PC-3 (cell line): ENCODE measurements around the gene HDAC1. TPM values are rescaled to one million over a fixed set of nuclear protein-coding genes. Genes with fewer than 3 reads are reported as not detected.
A peak's percentile ranks its signal among the peaks of the same experiment; 100 is the strongest.

ENCODE experiments used
- ATAC-seq: fragments of 200-7000 bp; cut with Tn5 transposase; 2 replicates; pipeline ENCODE4 v1.9.1; 2020; ENCODE audit warnings: mild to moderate bottlenecking, moderate library complexity
- BruUV-seq: library from RNA; stranded (reverse); fragments of 400-500 nt; replicated peaks from 2 replicates; lab custom pipeline; 2021; lab: Mats Ljungman, UMichigan
- CTCF ChIA-PET: fragments of 300-600 bp; sonication (Branson Sonifier 250); formaldehyde crosslinking; loops from one replicate; lab custom pipeline; 2022; ENCODE audit warnings: antibody characterized with exemption; lab: Charles Lee
- POLR2A ChIA-PET: fragments of 300-600 bp; sonication (Branson Sonifier 250); formaldehyde crosslinking; loops from one replicate; lab custom pipeline; 2022; ENCODE audit warnings: antibody characterized with exemption; ENCODE audit not compliant: unreplicated experiment; lab: Charles Lee
- DNase-seq: peaks from one replicate; pipeline ENCODE4 v3.0.0-alpha.2; 2015
- H2AFZ ChIP-seq: fragments of 300-600 bp; sonication (generic); 2 replicates; pipeline ENCODE4 v1.6.0; 2016; ENCODE audit warnings: antibody characterized with exemption, low read length
- H3F3A ChIP-seq: fragments of 300-600 bp; sonication (generic); one replicate; pipeline ENCODE4 v1.6.0; 2017; ENCODE audit warnings: antibody characterized with exemption, low read length, control low read depth, mild to moderate bottlenecking; ENCODE audit not compliant: unreplicated experiment
- H3K27ac ChIP-seq: fragments of 300-600 bp; sonication (generic); 2 replicates; pipeline ENCODE4 v1.5.1; 2016; ENCODE audit warnings: mild to moderate bottlenecking, low read length
- H3K27me3 ChIP-seq: fragments of 300-600 bp; sonication (generic); 2 replicates; pipeline ENCODE4 v1.6.1; 2016; ENCODE audit warnings: low read length, mixed read lengths
- H3K36me3 ChIP-seq: fragments of 300-600 bp; sonication (generic); 2 replicates; pipeline ENCODE4 v1.6.1; 2016; ENCODE audit warnings: low read depth, mixed run types, low read length, mixed read lengths
- H3K4me1 ChIP-seq: fragments of 300-600 bp; sonication (generic); 2 replicates; pipeline ENCODE4 v1.5.1; 2016; ENCODE audit warnings: low read length; ENCODE audit not compliant: insufficient read depth
- H3K4me2 ChIP-seq: fragments of 300-600 bp; sonication (generic); 2 replicates; pipeline ENCODE4 v1.6.0; 2016; ENCODE audit warnings: low read length
- H3K4me3 ChIP-seq: fragments of 300-600 bp; sonication (generic); 2 replicates; pipeline ENCODE4 v1.5.1; 2016; ENCODE audit warnings: mild to moderate bottlenecking, low read length, mixed read lengths
- H3K79me2 ChIP-seq: fragments of 300-600 bp; sonication (generic); 2 replicates; pipeline ENCODE4 v1.6.1; 2017; ENCODE audit warnings: low read length, mixed read lengths
- H3K9ac ChIP-seq: fragments of 300-600 bp; sonication (generic); 2 replicates; pipeline ENCODE4 v1.6.0; 2016; ENCODE audit warnings: mild to moderate bottlenecking, low read length
- H3K9me2 ChIP-seq: fragments of 300-600 bp; sonication (generic); replicated peaks from 2 replicates; pipeline ENCODE4 v1.6.1; 2016; ENCODE audit warnings: mixed run types, low read length, mixed read lengths
- H3K9me3 ChIP-seq: fragments of 300-600 bp; sonication (generic); 2 replicates; pipeline ENCODE4 v1.6.1; 2016; ENCODE audit warnings: low read length, mixed read lengths
- H4K20me1 ChIP-seq: fragments of 300-600 bp; sonication (generic); 2 replicates; pipeline ENCODE4 v1.6.1; 2016; ENCODE audit warnings: low read length, mixed read lengths
- CTCF ChIP-seq: fragments of 300-600 bp; sonication (generic); conservative IDR thresholded peaks from 2 replicates; pipeline ENCODE4 v1.5.1; 2017; ENCODE audit warnings: antibody characterized with exemption, low read depth, mild to moderate bottlenecking, low read length
- EZH2 ChIP-seq: fragments of 300-600 bp; sonication (generic); IDR thresholded peaks from one replicate; pipeline ENCODE4 v1.6.1; 2017; ENCODE audit warnings: antibody characterized with exemption, mild to moderate bottlenecking, low read length; ENCODE audit not compliant: unreplicated experiment
- EZH2phosphoT487 ChIP-seq: fragments of 300-600 bp; sonication (generic); IDR thresholded peaks from 2 replicates; pipeline ENCODE4 v1.6.1; 2018; ENCODE audit warnings: mild to moderate bottlenecking, antibody characterized with exemption, low read length, borderline replicate concordance
- intact Hi-C: fragments of 100-400 bp; cut with micrococcal nuclease; formaldehyde crosslinking; loops from 2 replicates; pipeline ENCODE4 v1.9.0; 2023
- total RNA-seq: library from RNA; depleted of rRNA; stranded (reverse); fragments of >200 nt; gene quantifications from 2 replicates; pipeline ENCODE4 v1.2.3, GENCODE V29; 2014

Gene HDAC1
- total RNA-seq, 1 experiment from 2014 or later, result 184 TPM

- TF ChIP-seq CTCF (no peak), EZH2 (no peak), EZH2phosphoT487 (no peak)
- ATAC-seq (no peak), DNase-seq (no peak)
- H3K27me3 ChIP-seq, result no peaks in the 10 kb centered on the region
- H3K79me2 ChIP-seq, result peaks cover 27% of the 10 kb centered on the region
- H3K4me3 ChIP-seq, result no peak overlapping the region
- intact Hi-C loops, result no loop called here
- peaks cover 17% of the 10 kb centered on the region for H3K36me3 ChIP-seq
- H2AFZ ChIP-seq, result no peak overlapping the region
- H3F3A ChIP-seq, result peaks cover 1% of the 10 kb centered on the region
- CTCF ChIA-PET, result interaction anchor here (0.6 to 1.6 kb wide), 2 partner anchors 101 to 303 kb away, joined by 5 to 10 read pairs; no protein-coding TSS in a partner anchor
- H4K20me1 ChIP-seq, result no peaks in the 10 kb centered on the region
- H3K9me3 ChIP-seq, result no peaks in the 10 kb centered on the region
- no peak overlapping the region for H3K27ac ChIP-seq
- no peak overlapping the region for H3K4me2 ChIP-seq
- BruUV-seq, result TSS peak; percentile 36
- no peaks in the 10 kb centered on the region for H3K9me2 ChIP-seq
- peaks cover 12% of the 10 kb centered on the region for H3K4me1 ChIP-seq
- no peak overlapping the region for H3K9ac ChIP-seq
- POLR2A ChIA-PET, result no interaction called here
These were observed 25.0 kb downstream of the HDAC1 start for GRCh38 chr1:32316903-32317277.

GRCh38 chr1:32318127-32318869 lies 26.4 kb downstream of the HDAC1 start:
- H3K9ac ChIP-seq, result no peak overlapping the region
- H3K4me2 ChIP-seq, result no peak overlapping the region
- H3K79me2 ChIP-seq, result peaks cover 22% of the 10 kb centered on the region
- H3K4me3 ChIP-seq, result no peak overlapping the region
- CTCF ChIA-PET, result no interaction called here
- H3K9me3 ChIP-seq, result no peaks in the 10 kb centered on the region
- no peaks in the 10 kb centered on the region for H3K27me3 ChIP-seq
- TF ChIP-seq CTCF, result no peak
- no peak for TF ChIP-seq EZH2phosphoT487
- no peak for TF ChIP-seq EZH2
- intact Hi-C loops, result no loop called here
- H3K9me2 ChIP-seq, result no peaks in the 10 kb centered on the region
- peaks cover 7% of the 10 kb centered on the region for H3F3A ChIP-seq
- no TSS peak for BruUV-seq
- peaks cover 15% of the 10 kb centered on the region for H3K36me3 ChIP-seq
- peaks cover 23% of the 10 kb centered on the region for H3K4me1 ChIP-seq
- H2AFZ ChIP-seq, result no peak overlapping the region
- no peak for DNase-seq
- ATAC-seq, result no peak
- H3K27ac ChIP-seq, result no peak overlapping the region
- POLR2A ChIA-PET, result no interaction called here
- no peaks in the 10 kb centered on the region for H4K20me1 ChIP-seq
